Measurements from ENCODE around the gene CARD10. TPM values are rescaled to one million over a fixed set of nuclear protein-coding genes. Genes with fewer than 3 reads are reported as not detected.

Gene CARD10
- polyA plus RNA-seq, 1 donor (not counting 4 experiments of a cell fraction or from before 2014, with no cell fraction given) = 32.2 TPM

DNA sequence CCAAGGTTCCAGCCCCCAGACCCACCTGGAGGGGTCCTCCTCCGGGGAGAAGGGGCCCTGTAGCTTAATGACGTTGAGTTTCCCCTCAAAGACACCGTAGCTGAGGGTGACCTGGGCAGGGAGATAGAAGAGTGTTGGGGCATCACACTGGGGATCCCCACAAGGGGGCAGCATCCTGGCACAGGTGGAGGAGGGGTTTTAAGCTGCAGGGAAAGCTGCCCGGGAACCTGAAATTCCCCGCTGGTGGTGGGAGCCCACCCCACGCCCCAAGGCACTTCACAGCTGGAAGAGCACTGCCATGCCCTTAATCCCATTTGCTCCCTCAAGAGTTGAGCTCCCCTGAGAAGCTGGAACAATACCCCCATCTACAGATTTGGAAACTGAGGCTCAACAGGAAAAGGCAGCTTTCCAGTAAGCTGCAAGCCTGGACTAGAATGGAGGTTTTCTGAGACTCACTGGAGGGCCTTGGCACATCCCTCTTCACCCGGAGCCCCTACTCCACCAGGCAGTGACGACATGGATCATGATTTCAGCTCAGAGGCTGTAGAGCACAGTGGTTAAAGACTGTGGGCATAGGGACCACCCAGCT is 46.7 kb downstream of the CARD10 start:
- H3K4me3 ChIP-seq (ENCODE audit: control insufficient read depth in 2 of 3, extremely low read depth in 1 of 3, insufficient read depth in 2 of 3, low read depth in 1 of 3, low read length in 3 of 3) = no peak overlapping the region
- H4K20me1 ChIP-seq (ENCODE audit: control insufficient read depth, extremely low read depth, insufficient read depth, low read length) = peaks cover 3% of the 10 kb centered on the region
- H3K27ac ChIP-seq (ENCODE audit: control insufficient read depth, insufficient read depth, low read length) = no peak overlapping the region
- H2AFZ ChIP-seq (ENCODE audit: control insufficient read depth, low read length) = no peak overlapping the region
- no peaks in the 10 kb centered on the region for H3K79me2 ChIP-seq (ENCODE audit: control insufficient read depth, insufficient read depth, low read length)
- H3K9ac ChIP-seq (ENCODE audit: control insufficient read depth, extremely low read depth, insufficient read depth, low read length) = no peak overlapping the region
- H3K9me3 ChIP-seq (ENCODE audit: control insufficient read depth, low read depth, low read length) = no peaks in the 10 kb centered on the region
- no peaks in the 10 kb centered on the region for H3K27me3 ChIP-seq (ENCODE audit: control insufficient read depth, extremely low read depth, insufficient read depth, low read length)
- DNase-seq (ENCODE audit: low read depth, low spot score) = no peak
- dilution Hi-C loops (cut with MboI; ENCODE audit: extremely low pct_ligation_motif_present, low sequenced_read_pairs) = no loop called here
- TF ChIP-seq EZH2 (IDR thresholded peaks at IDR 0.05; ENCODE audit: low read length) (no peak), CTCF (optimal IDR thresholded peaks at IDR 0.05 in 1 of 3, IDR thresholded peaks at IDR 0.05 in 1 of 3, conservative IDR thresholded peaks at IDR 0.05 in 1 of 3; ENCODE audit: extremely low read depth in 1 of 3, insufficient read depth in 2 of 3, low read length in 3 of 3) (peak; percentile 67 to 75 (median 73))
- no peaks in the 10 kb centered on the region for H3K4me1 ChIP-seq (ENCODE audit: control insufficient read depth, extremely low read depth, insufficient read depth, low read length)
- no peak overlapping the region for H3K4me2 ChIP-seq (ENCODE audit: control insufficient read depth, extremely low read depth, insufficient read depth, low read depth, low read length)
- H3K9me1 ChIP-seq (ENCODE audit: control insufficient read depth, extremely low read depth, insufficient read depth, low read length) = no peaks in the 10 kb centered on the region
- peaks cover 19 to 33% of the 10 kb centered on the region in 2 experiments for H3K36me3 ChIP-seq (ENCODE audit: control insufficient read depth in 2 of 2, extremely low read depth in 1 of 2, insufficient read depth in 2 of 2, low read length in 2 of 2)
- FAIRE-seq = no peak

GRCh38 chr22:37471727-37472417 is 47.3 kb downstream of the CARD10 start:
- H3K27me3 ChIP-seq (ENCODE audit: control insufficient read depth, extremely low read depth, insufficient read depth, low read length) = no peaks in the 10 kb centered on the region
- no peaks in the 10 kb centered on the region for H3K9me3 ChIP-seq (ENCODE audit: control insufficient read depth, low read depth, low read length)
- no peak overlapping the region for H3K27ac ChIP-seq (ENCODE audit: control insufficient read depth, insufficient read depth, low read length)
- H3K4me1 ChIP-seq (ENCODE audit: control insufficient read depth, extremely low read depth, insufficient read depth, low read length) = no peaks in the 10 kb centered on the region
- H3K4me2 ChIP-seq (ENCODE audit: control insufficient read depth, extremely low read depth, insufficient read depth, low read depth, low read length) = no peak overlapping the region
- H3K9me1 ChIP-seq (ENCODE audit: control insufficient read depth, extremely low read depth, insufficient read depth, low read length) = no peaks in the 10 kb centered on the region
- no peak overlapping the region for H2AFZ ChIP-seq (ENCODE audit: control insufficient read depth, low read length)
- peaks cover 3% of the 10 kb centered on the region for H4K20me1 ChIP-seq (ENCODE audit: control insufficient read depth, extremely low read depth, insufficient read depth, low read length)
- dilution Hi-C loops (cut with MboI; ENCODE audit: extremely low pct_ligation_motif_present, low sequenced_read_pairs) = no loop called here
- FAIRE-seq = no peak
- no peaks in the 10 kb centered on the region for H3K79me2 ChIP-seq (ENCODE audit: control insufficient read depth, insufficient read depth, low read length)
- H3K9ac ChIP-seq (ENCODE audit: control insufficient read depth, extremely low read depth, insufficient read depth, low read length) = no peak overlapping the region
- TF ChIP-seq CTCF (optimal IDR thresholded peaks at IDR 0.05 in 1 of 3, IDR thresholded peaks at IDR 0.05 in 1 of 3, conservative IDR thresholded peaks at IDR 0.05 in 1 of 3; ENCODE audit: extremely low read depth in 1 of 3, insufficient read depth in 2 of 3, low read length in 3 of 3) = no peak
- TF ChIP-seq EZH2 (IDR thresholded peaks at IDR 0.05; ENCODE audit: low read length) = no peak
- H3K4me3 ChIP-seq (ENCODE audit: control insufficient read depth in 2 of 3, extremely low read depth in 1 of 3, insufficient read depth in 2 of 3, low read depth in 1 of 3, low read length in 3 of 3) = no peak overlapping the region
- DNase-seq (ENCODE audit: low read depth, low spot score) = no peak
- H3K36me3 ChIP-seq (ENCODE audit: control insufficient read depth in 2 of 2, extremely low read depth in 1 of 2, insufficient read depth in 2 of 2, low read length in 2 of 2) = peaks cover 15 to 33% of the 10 kb centered on the region in 2 experiments

Data from keratinocyte (primary cell).